Sigmoid colon (tissue), 7 donors: ENCODE results near the gene NRL. TPM values are rescaled to one million over a fixed set of nuclear protein-coding genes. Genes with fewer than 3 reads are reported as not detected.
"Not testable (repeated sequence)": the region's sequence is repeated elsewhere in the genome, so short reads cannot be mapped to it uniquely, and the experiment has no call there.

Experiments used
- DNase-seq: peaks from one replicate; pipeline ENCODE4 v3.0.0-alpha.2; 2019
- H3K27ac ChIP-seq, 4 donors: fragments of 200-600 bp; sonication (generic); one replicate each; pipeline ENCODE4 v1.5.1; 2016 to 2019; ENCODE audit warnings: mild to moderate bottlenecking in 1 of 4
- H3K27me3 ChIP-seq, 3 donors: fragments of 200-600 bp; sonication (generic); one replicate each; pipeline ENCODE4 v1.5.1; 2019; ENCODE audit warnings: mild to moderate bottlenecking in 1 of 3
- H3K36me3 ChIP-seq, 4 donors: fragments of 200-600 bp; sonication (generic); one replicate each; pipeline ENCODE4 v1.5.1; 2016 to 2019
- H3K4me1 ChIP-seq, 4 donors: fragments of 200-600 bp; sonication (generic); one replicate each; pipeline ENCODE4 v1.5.1; 2017 to 2019
- H3K4me3 ChIP-seq, 4 donors: fragments of 200-600 bp; sonication (generic); one replicate each; pipeline ENCODE4 v1.5.1; 2017 to 2019; ENCODE audit warnings: mild to moderate bottlenecking in 2 of 4, moderate library complexity in 1 of 4
- H3K9me3 ChIP-seq, 4 donors: fragments of 200-600 bp in 3 of 4; sonication (generic) in 3 of 4; one replicate each; pipeline versions ENCODE4 v1.5.1 to v1.6.1; 2013 to 2019
- CTCF ChIP-seq, 4 experiments: fragments of 450-650 bp in 3 of 4; fragments of 200-600 bp in 1 of 4; IDR thresholded peaks; one replicate each; pipeline ENCODE4 v1.5.1; 2016 to 2019; ENCODE audit warnings: antibody characterized with exemption in 4 of 4, mild to moderate bottlenecking in 3 of 4, moderate library complexity in 2 of 4
- EP300 ChIP-seq, 4 donors: sonication (generic); formaldehyde crosslinking; IDR thresholded peaks; one replicate each; pipeline ENCODE4 v1.6.1; 2017; ENCODE audit warnings: antibody characterized with exemption in 4 of 4
- POLR2A ChIP-seq, 2 donors: fragments of 450-650 bp; IDR thresholded peaks; one replicate each; pipeline ENCODE4 v1.6.1; 2016; ENCODE audit warnings: antibody characterized with exemption in 2 of 2, mild to moderate bottlenecking in 2 of 2, moderate library complexity in 2 of 2
- POLR2AphosphoS5 ChIP-seq, 4 donors: sonication (generic); formaldehyde crosslinking; IDR thresholded peaks; one replicate each; pipeline ENCODE4 v1.6.1; 2017; ENCODE audit warnings: antibody characterized with exemption in 4 of 4
- WGBS, 2 donors: extraction: QIAGEN DNeasy Blood & Tissue Kit; methylation state at CpG; one replicate each; pipeline ENCODE4 v1.1.7; 2013; 5-methylcytosine and 5-hydroxymethylcytosine counted together
- intact Hi-C: fragments of 100-400 bp; cut with DNase I; formaldehyde crosslinking; loops from one replicate; pipeline ENCODE4 v1.15.1; 2023
- polyA plus RNA-seq, 3 donors: library from polyadenylated mRNA; stranded (reverse); fragments of 200-250 nt; gene quantifications; one replicate each; pipeline ENCODE4 v1.2.3, GENCODE V29; 2013
- total RNA-seq, 4 donors: library from RNA; depleted of rRNA; stranded (reverse); fragments of >200 nt; gene quantifications; one replicate each; pipeline ENCODE4 v1.1.0, GENCODE V29; 2016
- donor health status: healthy with polysubstance abuse.
- donor health status: Bipolar disorder and iron deficiency.
- donor health status: healthy.

Gene NRL
- total and polyA plus RNA-seq, 7 donors = 0.71 to 2.9 (median 1.8) TPM

GRCh38 chr14:24037658-24038037, 77.1 kb downstream of the NRL start:
- intact Hi-C loops = loop anchor here (5.0 kb wide), 1 partner anchor 50 kb away; the partner anchor contains the start of gene DHRS4L2
- H3K27me3 ChIP-seq = no peaks in the 10 kb centered on the region
- TF ChIP-seq EP300 (IDR thresholded peaks at IDR 0.05) = no peak
- no peak for TF ChIP-seq CTCF (IDR thresholded peaks at IDR 0.05)
- TF ChIP-seq POLR2A (IDR thresholded peaks at IDR 0.05) = no peak
- TF ChIP-seq POLR2AphosphoS5 (IDR thresholded peaks at IDR 0.05) = no peak
- no peak overlapping the region for H3K4me3 ChIP-seq
- no peak overlapping the region for H3K27ac ChIP-seq
- 64 to 81% methylated on average over 14 of the region's 14 CpGs for WGBS, 2 donors
- H3K4me1 ChIP-seq = peaks cover 0 to 6% (median 0%) of the 10 kb centered on the region in 4 donors
- H3K36me3 ChIP-seq = no peaks in the 10 kb centered on the region
- no peaks in the 10 kb centered on the region for H3K9me3 ChIP-seq
- no peak for DNase-seq

- WGBS, 2 donors = 33 to 47% methylated on average over 10 of the region's 10 CpGs
- intact Hi-C loops = loop anchor here (1.0 to 5.0 kb wide), 2 partner anchors 23 to 50 kb away; partner anchors contain the start of gene DHRS4L2
Measured at GRCh38 chr14:24036963-24037657, 77.6 kb downstream of the NRL start.

DNA sequence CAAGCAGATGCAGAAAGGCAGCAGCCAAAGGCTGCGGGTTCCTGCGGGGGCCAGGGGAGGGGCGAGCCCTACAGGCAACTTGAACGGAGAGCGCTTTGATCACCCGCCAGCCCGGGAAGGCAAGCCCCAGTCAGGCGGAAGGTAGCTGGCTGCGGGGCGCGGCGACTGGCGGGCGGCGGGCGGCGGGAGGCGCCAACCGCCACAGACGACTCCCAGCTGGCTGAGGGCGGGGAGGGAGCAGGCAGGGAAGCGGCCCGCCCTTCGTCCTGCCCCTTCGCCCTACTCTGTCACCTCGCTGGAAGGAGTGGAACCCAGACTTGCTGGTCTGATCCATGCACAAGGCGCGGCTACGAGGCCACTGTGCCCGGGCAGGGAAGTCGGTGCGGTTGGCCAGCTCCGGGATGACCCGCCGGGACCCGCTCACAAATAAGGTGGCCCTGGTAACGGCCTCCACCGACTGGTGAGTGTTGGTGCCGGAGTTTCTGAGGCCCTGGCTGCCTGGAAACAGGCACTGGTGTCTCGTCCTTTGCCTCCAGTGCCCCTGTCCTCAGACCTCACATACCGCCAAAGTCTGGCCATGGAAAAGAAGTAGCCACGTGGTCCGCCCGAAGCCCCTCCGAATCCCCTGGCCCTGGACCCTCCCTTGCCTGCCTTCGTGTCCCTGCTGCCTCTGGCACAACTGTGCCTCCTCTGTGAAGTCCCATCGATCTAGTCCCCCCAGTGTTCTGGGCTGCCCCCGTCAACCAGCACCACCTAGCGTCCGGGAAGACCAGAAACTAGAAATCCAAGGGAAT, 78.4 kb downstream of the NRL start:
- WGBS, 2 donors = 0% methylated on average over 50 of the region's 50 CpGs

More at GRCh38 chr14:24036963-24037657, 77.6 kb downstream of the NRL start:
- not testable (repeated sequence) for H3K4me1 ChIP-seq, H3K9me3 ChIP-seq, H3K36me3 ChIP-seq, H3K27me3 ChIP-seq, DNase-seq
- Histone ChIP-seq H3K4me3 (peak overlapping the region in 3 of 4 donors; percentile 53 to 59 (median 56)), H3K27ac (peak overlapping the region; percentile 84 to 93 (median 88))

DNA sequence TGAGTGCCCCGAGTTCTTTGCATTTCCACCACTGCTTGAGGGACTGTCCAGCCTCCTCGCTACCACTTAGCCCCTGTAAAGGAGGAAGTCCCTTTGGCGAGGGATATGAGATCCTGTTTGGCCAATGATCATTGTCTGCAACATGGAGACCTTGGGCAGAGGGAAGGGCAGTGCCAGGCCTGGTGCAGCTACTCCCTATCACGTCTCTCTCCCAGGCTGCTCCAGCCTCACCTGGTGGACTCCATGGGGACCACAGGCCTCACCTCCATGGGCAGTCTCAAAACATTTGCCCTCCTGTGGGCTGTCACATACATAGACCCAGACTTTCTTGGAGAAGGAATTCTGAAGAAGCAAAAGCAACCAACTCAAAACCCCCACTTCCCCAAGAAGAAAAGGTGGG, 79.0 kb downstream of the NRL start:
- not testable (repeated sequence) for H3K36me3 ChIP-seq, H3K27me3 ChIP-seq, H3K4me1 ChIP-seq, H3K9me3 ChIP-seq, DNase-seq
- TF ChIP-seq CTCF (IDR thresholded peaks at IDR 0.05) = peak in 1 of 4 experiments; percentile 6
- peak overlapping the region; percentile 84 to 93 (median 88) for H3K27ac ChIP-seq
- 19 to 44% methylated on average over 3 of the region's 4 CpGs for WGBS, 2 donors
- intact Hi-C loops = loop anchor here (1.0 to 5.0 kb wide), 2 partner anchors 21 to 48 kb away; partner anchors contain the start of gene DHRS4L2
- H3K4me3 ChIP-seq = peak overlapping the region; percentile 42 to 59 (median 54)

More for the DNA sequence above, 78.4 kb downstream of the NRL start:
- peak overlapping the region; percentile 84 to 93 (median 88) for H3K27ac ChIP-seq
- H3K4me1 ChIP-seq = peaks cover 0 to 6% (median 0%) of the 10 kb centered on the region in 4 donors
- H3K9me3 ChIP-seq = no peaks in the 10 kb centered on the region
- H3K4me3 ChIP-seq = peak overlapping the region; percentile 42 to 59 (median 54)
- no peaks in the 10 kb centered on the region for H3K36me3 ChIP-seq
- intact Hi-C loops = loop anchor here (1.0 to 5.0 kb wide), 2 partner anchors 22 to 49 kb away; partner anchors contain the start of gene DHRS4L2
- TF ChIP-seq POLR2A (IDR thresholded peaks at IDR 0.05) (peak in 1 of 2 donors; percentile 34), EP300 (IDR thresholded peaks at IDR 0.05) (no peak), CTCF (IDR thresholded peaks at IDR 0.05) (peak; percentile 57 to 74 (median 65)), POLR2AphosphoS5 (IDR thresholded peaks at IDR 0.05) (peak; percentile 17 to 67 (median 24))
- DNase-seq = peak; percentile 87
- no peaks in the 10 kb centered on the region for H3K27me3 ChIP-seq
